K562 (cell line): ENCODE data around the gene GPR75.

Experiments used
- EGR1 ChIP-seq: fragments of 450-650 bp; conservative IDR thresholded peaks from 2 replicates; pipeline ENCODE4 v1.6.1; 2017; ENCODE audit warnings: mild to moderate bottlenecking
- HOMEZ ChIP-seq: fragments of 250-450 bp; sonication (Bioruptor Pico); IDR thresholded peaks from 2 replicates; pipeline ENCODE4 v1.4.0; 2020; ENCODE audit warnings: mild to moderate bottlenecking, moderate library complexity
- LEF1 ChIP-seq: fragments of 450-650 bp; IDR thresholded peaks from 2 replicates; pipeline ENCODE4 v1.6.1; 2016; ENCODE audit warnings: mild to moderate bottlenecking
- NFIC ChIP-seq: fragments of 450-650 bp; IDR thresholded peaks from 2 replicates; pipeline ENCODE4 v1.6.1; 2017; ENCODE audit warnings: mild to moderate bottlenecking, inconsistent platforms
- RFX5 ChIP-seq: IDR thresholded peaks from 2 replicates; pipeline ENCODE4 v1.6.1; 2011; ENCODE audit warnings: low read depth, mild to moderate bottlenecking, improper control_type of control experiment, low read length
- RFX7 ChIP-seq: fragments of 250-450 bp; sonication (Bioruptor Pico); IDR thresholded peaks from 2 replicates; pipeline ENCODE4 v1.5.1; 2021; ENCODE audit warnings: mild to moderate bottlenecking

GRCh38 chr2:53819634-53820033 is 40.1 kb downstream of the GPR75 start:
- no peak for TF ChIP-seq LEF1
- no peak for TF ChIP-seq RFX5
- no peak for TF ChIP-seq NFIC
- no peak for TF ChIP-seq HOMEZ (CRISPR knock-in tag)
- TF ChIP-seq RFX7 (CRISPR knock-in tag): no peak
- TF ChIP-seq EGR1: no peak
